Fibroblast of lung (primary cell): ENCODE data around the gene GLTPD2. TPM values are rescaled to one million over a fixed set of nuclear protein-coding genes. Genes with fewer than 3 reads are reported as not detected.

Experiments used
- DNase-seq, 2 donors: peaks; one replicate each; pipeline versions ENCODE4 v3.0.0 to v3.0.0-alpha.2; 2010; ENCODE audit warnings: low read depth in 2 of 2
- H2AFZ ChIP-seq: 2 replicates; pipeline ENCODE4 v1.5.1; 2012; ENCODE audit warnings: low read length, control low read depth, inconsistent platforms
- H3K27ac ChIP-seq: 2 replicates; pipeline ENCODE4 v1.5.1; 2011; ENCODE audit warnings: low read length, control low read depth; ENCODE audit not compliant: insufficient read depth
- H3K27me3 ChIP-seq: 2 replicates; pipeline ENCODE4 v1.5.1; 2011; ENCODE audit warnings: mild to moderate bottlenecking, low read length; ENCODE audit not compliant: control insufficient read depth, insufficient read depth
- H3K36me3 ChIP-seq: 2 replicates; pipeline ENCODE4 v1.5.1; 2011; ENCODE audit warnings: low read length; ENCODE audit not compliant: control insufficient read depth, insufficient read depth
- H3K4me1 ChIP-seq: 2 replicates; pipeline ENCODE4 v1.5.1; 2011; ENCODE audit warnings: low read length; ENCODE audit not compliant: control insufficient read depth, insufficient read depth; ENCODE audit errors: extremely low read depth
- H3K4me2 ChIP-seq: 2 replicates; pipeline ENCODE4 v1.5.1; 2011; ENCODE audit warnings: low read length, control low read depth; ENCODE audit not compliant: insufficient read depth; ENCODE audit errors: extremely low read depth
- H3K4me3 ChIP-seq, 4 experiments: fragments of 200-600 bp in 1 of 4; sonication (generic) in 1 of 4; replicated peaks in 1 of 4; 2 replicates each; pipeline ENCODE4 v1.5.1; 2011 to 2016; ENCODE audit warnings: low read length in 4 of 4, low read depth in 3 of 4, mild to moderate bottlenecking in 3 of 4, control low read depth in 2 of 4, inconsistent platforms in 1 of 4, mixed read lengths in 1 of 4; ENCODE audit not compliant: insufficient read depth in 1 of 4; ENCODE audit errors: control extremely low read depth in 1 of 4
- H3K79me2 ChIP-seq: 2 replicates; pipeline ENCODE4 v1.5.1; 2012; ENCODE audit warnings: mild to moderate bottlenecking, low read length, inconsistent platforms; ENCODE audit not compliant: control insufficient read depth, insufficient read depth
- H3K9ac ChIP-seq: 2 replicates; pipeline ENCODE4 v1.5.1; 2011; ENCODE audit warnings: mild to moderate bottlenecking, low read length, control low read depth; ENCODE audit not compliant: insufficient read depth
- H3K9me3 ChIP-seq: 2 replicates; pipeline ENCODE4 v1.5.1; 2012; ENCODE audit warnings: low read depth, low read length; ENCODE audit not compliant: control insufficient read depth, insufficient read depth
- H4K20me1 ChIP-seq: 2 replicates; pipeline ENCODE4 v1.5.1; 2011; ENCODE audit warnings: low read length; ENCODE audit not compliant: control insufficient read depth, insufficient read depth; ENCODE audit errors: extremely low read depth
- CTCF ChIP-seq, 2 donors: IDR thresholded peaks in 1 of 2; conservative IDR thresholded peaks in 1 of 2; 1 replicate in 1 of 2; 2 replicates in 1 of 2; pipeline ENCODE4 v1.5.1; 2011 to 2012; ENCODE audit warnings: low read length in 2 of 2, control low read depth in 1 of 2, inconsistent platforms in 1 of 2, low read depth in 1 of 2, mild to moderate bottlenecking in 1 of 2
- EZH2 ChIP-seq: IDR thresholded peaks from 2 replicates; pipeline ENCODE4 v1.5.1; 2012; ENCODE audit warnings: low read length, control low read depth, mild to moderate bottlenecking; ENCODE audit errors: missing control alignments
- polyA plus RNA-seq, 2 donors: library from polyadenylated mRNA; depleted of rRNA in 1 of 2; stranded (reverse) in 1 of 2; unstranded in 1 of 2; fragments of >200 nt; gene quantifications; 2 replicates each; pipeline ENCODE4 v1.2.1, GENCODE V29; 2011 to 2012; ENCODE audit warnings: missing spikeins in 1 of 2
- total RNA-seq: library from RNA; depleted of rRNA; stranded (reverse); fragments of >200 nt; gene quantifications from 2 replicates; pipeline ENCODE4 v1.2.1, GENCODE V29; 2014

GLTPD2 gene
- total and polyA plus RNA-seq, 2 donors (not counting 1 experiment from before 2014, with no cell fraction given), result not detected

DNA sequence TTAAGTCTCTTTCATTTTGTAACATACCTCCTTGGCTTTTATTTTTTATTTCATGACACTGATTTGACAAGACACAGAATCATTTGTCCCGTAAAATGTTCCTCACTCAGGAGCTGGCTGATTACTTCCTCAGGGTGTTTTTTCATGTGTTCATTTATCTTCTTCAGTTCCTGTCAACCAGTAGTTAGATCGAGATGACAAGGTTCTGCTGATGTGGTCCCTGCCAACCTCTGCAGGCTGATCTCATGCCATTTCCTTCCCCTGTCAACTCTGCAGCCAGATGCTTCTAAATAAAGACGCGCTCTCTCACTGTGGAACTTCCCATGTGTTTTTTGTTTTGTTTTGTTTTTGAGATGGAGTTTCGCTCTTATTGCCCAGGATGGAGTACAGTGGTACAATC is 40.9 kb upstream of the GLTPD2 start:
- H3K27me3 ChIP-seq, result peaks cover 16% of the 10 kb centered on the region
- no peaks in the 10 kb centered on the region for H3K9me3 ChIP-seq
- H2AFZ ChIP-seq, result no peak overlapping the region
- no peak overlapping the region for H3K27ac ChIP-seq
- no peaks in the 10 kb centered on the region for H3K4me1 ChIP-seq
- no peak overlapping the region for H3K4me2 ChIP-seq
- no peak overlapping the region for H3K4me3 ChIP-seq
- H3K36me3 ChIP-seq, result no peaks in the 10 kb centered on the region
- DNase-seq, result no peak
- no peaks in the 10 kb centered on the region for H4K20me1 ChIP-seq
- H3K79me2 ChIP-seq, result no peaks in the 10 kb centered on the region
- H3K9ac ChIP-seq, result no peak overlapping the region
- no peak for TF ChIP-seq EZH2
- TF ChIP-seq CTCF (conservative IDR thresholded peaks at IDR 0.05 in 1 of 2, IDR thresholded peaks at IDR 0.05 in 1 of 2; ENCODE audit: low read depth in 1 of 2, low read length in 2 of 2), result no peak

GRCh38 chr17:4748686-4749085 is 40.1 kb upstream of the GLTPD2 start:
- Histone ChIP-seq H3K27me3 (peaks cover 16% of the 10 kb centered on the region), H3K9ac (no peak overlapping the region), H2AFZ (no peak overlapping the region), H3K4me2 (no peak overlapping the region), H4K20me1 (no peaks in the 10 kb centered on the region), H3K27ac (no peak overlapping the region), H3K9me3 (no peaks in the 10 kb centered on the region), H3K79me2 (no peaks in the 10 kb centered on the region), H3K36me3 (no peaks in the 10 kb centered on the region), H3K4me3 (no peak overlapping the region), H3K4me1 (no peaks in the 10 kb centered on the region)
- no peak for TF ChIP-seq EZH2
- no peak for TF ChIP-seq CTCF (conservative IDR thresholded peaks at IDR 0.05 in 1 of 2, IDR thresholded peaks at IDR 0.05 in 1 of 2; ENCODE audit: low read depth in 1 of 2, low read length in 2 of 2)
- DNase-seq, result no peak

GRCh38 chr17:4750606-4751005 is 38.2 kb upstream of the GLTPD2 start:
- Histone ChIP-seq H3K4me1 (no peaks in the 10 kb centered on the region), H3K4me2 (no peak overlapping the region), H3K79me2 (no peaks in the 10 kb centered on the region), H3K9ac (no peak overlapping the region), H3K9me3 (no peaks in the 10 kb centered on the region), H4K20me1 (no peaks in the 10 kb centered on the region), H2AFZ (no peak overlapping the region), H3K27me3 (peaks cover 12% of the 10 kb centered on the region), H3K27ac (no peak overlapping the region), H3K4me3 (no peak overlapping the region), H3K36me3 (no peaks in the 10 kb centered on the region)
- TF ChIP-seq EZH2, result no peak
- TF ChIP-seq CTCF (conservative IDR thresholded peaks at IDR 0.05 in 1 of 2, IDR thresholded peaks at IDR 0.05 in 1 of 2; ENCODE audit: low read depth in 1 of 2, low read length in 2 of 2), result no peak
- no peak for DNase-seq
